GM19240 (cell line): Measurements from ENCODE around the gene DOK3.
"Not testable (repeated sequence)": the region's sequence is repeated elsewhere in the genome, so short reads cannot be mapped to it uniquely, and the experiment has no call there.

ENCODE experiments used
- DNase-seq: peaks from one replicate; pipeline ENCODE4 v3.0.0; 2011; ENCODE audit warnings: low spot score; ENCODE audit not compliant: insufficient read length

DOK3 gene

GRCh38 chr5:177497292-177498012 lies 12.2 kb downstream of the DOK3 start, which contains the start of gene PDLIM7:
Gene PDLIM7, minus strand, starts transcription at chr5:177497604. Its CDS starts 1,092 bp downstream, at chr5:177496512.
- DNase-seq: peak; percentile 93

- DNase-seq: no peak
These were observed 12.8 kb downstream of the DOK3 start for GRCh38 chr5:177496727-177497291.

GRCh38 chr5:177496070-177496726 lies 13.4 kb downstream of the DOK3 start:
- no peak for DNase-seq

GRCh38 chr5:177495243-177496060 lies 14.2 kb downstream of the DOK3 start:
- no peak for DNase-seq

- no peak for DNase-seq
These were observed 15.1 kb downstream of the DOK3 start for GRCh38 chr5:177494346-177495195.

GRCh38 chr5:177493795-177494345 lies 15.8 kb downstream of the DOK3 start:
- DNase-seq: no peak

GRCh38 chr5:177492841-177493240 lies 16.8 kb downstream of the DOK3 start:
- DNase-seq: no peak

GRCh38 chr5:177491983-177492746 lies 17.5 kb downstream of the DOK3 start:
- no peak for DNase-seq

- no peak for DNase-seq
These were observed 18.1 kb downstream of the DOK3 start for GRCh38 chr5:177491429-177491945.

GRCh38 chr5:177490992-177491391 lies 18.6 kb downstream of the DOK3 start:
- no peak for DNase-seq

- DNase-seq: no peak
These were observed 19.2 kb downstream of the DOK3 start for GRCh38 chr5:177490311-177490991.

- DNase-seq: no peak
These were observed 20.4 kb downstream of the DOK3 start for GRCh38 chr5:177489119-177489716.

GRCh38 chr5:177487975-177488374 lies 21.7 kb downstream of the DOK3 start:
- DNase-seq: no peak

- no peak for DNase-seq
These were observed 22.5 kb downstream of the DOK3 start for GRCh38 chr5:177487144-177487543.

GRCh38 chr5:177486256-177486655 lies 23.4 kb downstream of the DOK3 start:
- DNase-seq: no peak

- not testable (repeated sequence) for DNase-seq
These were observed 23.9 kb downstream of the DOK3 start for GRCh38 chr5:177485753-177486152.

- DNase-seq: no peak
These were observed 24.6 kb downstream of the DOK3 start for GRCh38 chr5:177484902-177485549.
